Endothelial cell of umbilical vein (primary cell): ENCODE results near the gene TXNRD1.
"Not testable (repeated sequence)": the region's sequence is repeated elsewhere in the genome, so short reads cannot be mapped to it uniquely, and the experiment has no call there.

ENCODE experiments used
- MAX ChIP-seq: IDR thresholded peaks from 2 replicates; pipeline ENCODE4 v1.6.1; 2011; ENCODE audit not compliant: insufficient read depth, insufficient read length
- TF ChIP-seq, protein P1 (sequence below), 2 donors: IDR thresholded peaks; 1 replicate in 1 of 2; 2 replicates in 1 of 2; pipeline ENCODE4 v1.5.1; 2011; ENCODE audit warnings: low read length in 2 of 2, mild to moderate bottlenecking in 2 of 2, moderate library complexity in 2 of 2, control low read depth in 1 of 2, inconsistent platforms in 1 of 2, low read depth in 1 of 2; ENCODE audit not compliant: insufficient read depth in 1 of 2; ENCODE audit errors: extremely low read depth in 1 of 2

DNA sequence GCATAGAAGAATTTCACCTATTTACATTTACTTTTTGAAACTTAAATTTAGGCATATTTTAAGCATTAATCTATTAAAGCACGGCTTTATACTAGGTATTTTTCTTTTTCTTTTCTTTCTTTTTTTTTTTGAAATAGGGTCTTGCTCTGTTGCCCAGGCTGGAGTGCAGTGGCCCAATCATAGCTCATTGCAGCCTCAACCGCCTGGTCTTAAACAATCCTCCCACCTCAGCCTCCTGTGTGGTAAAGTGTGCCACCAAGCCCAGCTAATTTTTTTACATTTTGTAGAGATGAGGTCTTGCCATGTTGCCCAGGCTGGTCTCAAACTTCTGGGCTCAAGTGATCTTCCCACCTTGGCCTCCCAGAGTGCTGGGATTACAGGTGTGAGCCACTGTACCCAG, 2.9 kb downstream of the TXNRD1 start:
- TF ChIP-seq MAX, result not testable (repeated sequence)
- TF ChIP-seq, protein P1, sequence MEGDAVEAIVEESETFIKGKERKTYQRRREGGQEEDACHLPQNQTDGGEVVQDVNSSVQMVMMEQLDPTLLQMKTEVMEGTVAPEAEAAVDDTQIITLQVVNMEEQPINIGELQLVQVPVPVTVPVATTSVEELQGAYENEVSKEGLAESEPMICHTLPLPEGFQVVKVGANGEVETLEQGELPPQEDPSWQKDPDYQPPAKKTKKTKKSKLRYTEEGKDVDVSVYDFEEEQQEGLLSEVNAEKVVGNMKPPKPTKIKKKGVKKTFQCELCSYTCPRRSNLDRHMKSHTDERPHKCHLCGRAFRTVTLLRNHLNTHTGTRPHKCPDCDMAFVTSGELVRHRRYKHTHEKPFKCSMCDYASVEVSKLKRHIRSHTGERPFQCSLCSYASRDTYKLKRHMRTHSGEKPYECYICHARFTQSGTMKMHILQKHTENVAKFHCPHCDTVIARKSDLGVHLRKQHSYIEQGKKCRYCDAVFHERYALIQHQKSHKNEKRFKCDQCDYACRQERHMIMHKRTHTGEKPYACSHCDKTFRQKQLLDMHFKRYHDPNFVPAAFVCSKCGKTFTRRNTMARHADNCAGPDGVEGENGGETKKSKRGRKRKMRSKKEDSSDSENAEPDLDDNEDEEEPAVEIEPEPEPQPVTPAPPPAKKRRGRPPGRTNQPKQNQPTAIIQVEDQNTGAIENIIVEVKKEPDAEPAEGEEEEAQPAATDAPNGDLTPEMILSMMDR (IDR thresholded peaks at IDR 0.05; ENCODE audit: extremely low read depth in 1 of 2, insufficient read depth in 1 of 2, low read depth in 1 of 2, low read length in 2 of 2), result not testable (repeated sequence)
